Lower leg skin (tissue), 3 donors: Measurements from ENCODE around the gene PTPRT.

Experiments
- POLR2A ChIP-seq, 2 donors: fragments of 450-650 bp; IDR thresholded peaks; one replicate each; pipeline ENCODE4 v1.6.1; 2016 to 2017; ENCODE audit warnings: antibody characterized with exemption in 2 of 2, mild to moderate bottlenecking in 1 of 2, moderate library complexity in 1 of 2
- TF ChIP-seq, protein P1 (sequence below), 3 donors: fragments of 450-650 bp; IDR thresholded peaks; one replicate each; pipeline ENCODE4 v1.5.1; 2016; ENCODE audit warnings: antibody characterized with exemption in 3 of 3, mild to moderate bottlenecking in 3 of 3, moderate library complexity in 2 of 3

DNA sequence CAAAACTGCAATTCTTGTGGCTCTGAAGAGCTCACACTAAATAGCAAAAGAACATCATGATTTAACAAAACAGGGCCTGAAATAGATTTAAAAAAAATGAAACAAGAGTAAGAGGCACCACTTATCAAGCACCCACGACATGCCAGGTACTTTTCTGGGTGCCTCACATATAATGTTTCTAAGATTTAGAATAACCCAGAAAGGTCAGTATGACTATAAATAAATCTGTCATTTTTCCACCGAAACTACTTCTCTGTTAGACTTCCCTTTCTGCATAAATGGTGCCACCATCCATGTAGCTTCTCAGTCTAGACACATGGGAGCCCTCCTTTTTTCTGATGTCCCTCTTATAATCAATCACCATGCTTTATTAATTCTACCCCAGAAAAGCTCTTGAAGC is 919.2 kb downstream of the PTPRT start:
- TF ChIP-seq, protein P1, sequence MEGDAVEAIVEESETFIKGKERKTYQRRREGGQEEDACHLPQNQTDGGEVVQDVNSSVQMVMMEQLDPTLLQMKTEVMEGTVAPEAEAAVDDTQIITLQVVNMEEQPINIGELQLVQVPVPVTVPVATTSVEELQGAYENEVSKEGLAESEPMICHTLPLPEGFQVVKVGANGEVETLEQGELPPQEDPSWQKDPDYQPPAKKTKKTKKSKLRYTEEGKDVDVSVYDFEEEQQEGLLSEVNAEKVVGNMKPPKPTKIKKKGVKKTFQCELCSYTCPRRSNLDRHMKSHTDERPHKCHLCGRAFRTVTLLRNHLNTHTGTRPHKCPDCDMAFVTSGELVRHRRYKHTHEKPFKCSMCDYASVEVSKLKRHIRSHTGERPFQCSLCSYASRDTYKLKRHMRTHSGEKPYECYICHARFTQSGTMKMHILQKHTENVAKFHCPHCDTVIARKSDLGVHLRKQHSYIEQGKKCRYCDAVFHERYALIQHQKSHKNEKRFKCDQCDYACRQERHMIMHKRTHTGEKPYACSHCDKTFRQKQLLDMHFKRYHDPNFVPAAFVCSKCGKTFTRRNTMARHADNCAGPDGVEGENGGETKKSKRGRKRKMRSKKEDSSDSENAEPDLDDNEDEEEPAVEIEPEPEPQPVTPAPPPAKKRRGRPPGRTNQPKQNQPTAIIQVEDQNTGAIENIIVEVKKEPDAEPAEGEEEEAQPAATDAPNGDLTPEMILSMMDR (IDR thresholded peaks at IDR 0.05) = no peak
- TF ChIP-seq POLR2A (IDR thresholded peaks at IDR 0.05) = no peak
